ENCODE data around the gene CPLX3. TPM values are rescaled to one million over a fixed set of nuclear protein-coding genes. Genes with fewer than 3 reads are reported as not detected.

Gene CPLX3
- polyA plus RNA-seq, 2 of the 4 experiments (the other 2 are of a cell fraction) = not detected

- TF ChIP-seq SMC3 (IDR thresholded peaks at IDR 0.05) = no peak
- TF ChIP-seq HEYL (CRISPR knock-in tag; IDR thresholded peaks at IDR 0.05) = no peak
- no peak for TF ChIP-seq ZC3H11A (IDR thresholded peaks at IDR 0.05)
- TF ChIP-seq CBX2 (IDR thresholded peaks at IDR 0.05; ENCODE audit: borderline replicate concordance, low read depth) = no peak
- TF ChIP-seq GATA3 (IDR thresholded peaks at IDR 0.05; ENCODE audit: borderline replicate concordance) = no peak
- TF ChIP-seq ZFP36 (IDR thresholded peaks at IDR 0.05; ENCODE audit: borderline replicate concordance, partially characterized antibody) = no peak
- no peak for TF ChIP-seq KDM5A (IDR thresholded peaks at IDR 0.05)
- TF ChIP-seq POLR2AphosphoS2 (conservative IDR thresholded peaks at IDR 0.05; ENCODE audit: low read length) = no peak
- no peak for TF ChIP-seq ZNF302 (CRISPR knock-in tag; IDR thresholded peaks at IDR 0.05)
- no peak for TF ChIP-seq RNF2 (IDR thresholded peaks at IDR 0.05; ENCODE audit: borderline replicate concordance, low read depth)
- Histone ChIP-seq H3K27ac (no peak overlapping the region), H3K9me3 (no peaks in the 10 kb centered on the region), H3K4me1 (peaks cover 13% of the 10 kb centered on the region), H3K4me3 (no peak overlapping the region), H3K4me2 (no peak overlapping the region)
- ChIA-PET POLR2A (interaction anchor here (0.6 kb wide), 1 partner anchor 13 kb away, joined by 3 read pairs; no protein-coding TSS in a partner anchor), CTCF (interaction anchor here (0.6 to 66.7 kb wide), 5 partner anchors 9 to 185 kb away, joined by 3 to 1908 read pairs (median 5); partner anchors contain the start of genes CSK and LMAN1L)
- ATAC-seq (no peak), FAIRE-seq (no peak), DNase-seq (ENCODE audit: low read depth in 1 of 2, low spot score in 1 of 2) (no peak)
- 86% methylated on average over 8 of the region's 11 CpGs for WGBS (ENCODE audit: missing lambda C conversion rate)
Measured at GRCh38 chr15:74838746-74839525, 12.5 kb downstream of the CPLX3 start.

- Histone ChIP-seq H3K27ac (no peak overlapping the region), H3K4me2 (no peak overlapping the region), H3K4me3 (no peak overlapping the region), H3K4me1 (peaks cover 13% of the 10 kb centered on the region), H3K9me3 (no peaks in the 10 kb centered on the region)
- TF ChIP-seq EHF (CRISPR knock-in tag; IDR thresholded peaks at IDR 0.05) (no peak), HOXB13 (CRISPR knock-in tag; IDR thresholded peaks at IDR 0.05; ENCODE audit: low read depth) (no peak), RAD21 (conservative IDR thresholded peaks at IDR 0.05 in 1 of 2, IDR thresholded peaks at IDR 0.05 in 1 of 2) (no peak), TFCP2L1 (CRISPR knock-in tag; IDR thresholded peaks at IDR 0.05) (no peak)
- TF ChIP-seq, protein P1, sequence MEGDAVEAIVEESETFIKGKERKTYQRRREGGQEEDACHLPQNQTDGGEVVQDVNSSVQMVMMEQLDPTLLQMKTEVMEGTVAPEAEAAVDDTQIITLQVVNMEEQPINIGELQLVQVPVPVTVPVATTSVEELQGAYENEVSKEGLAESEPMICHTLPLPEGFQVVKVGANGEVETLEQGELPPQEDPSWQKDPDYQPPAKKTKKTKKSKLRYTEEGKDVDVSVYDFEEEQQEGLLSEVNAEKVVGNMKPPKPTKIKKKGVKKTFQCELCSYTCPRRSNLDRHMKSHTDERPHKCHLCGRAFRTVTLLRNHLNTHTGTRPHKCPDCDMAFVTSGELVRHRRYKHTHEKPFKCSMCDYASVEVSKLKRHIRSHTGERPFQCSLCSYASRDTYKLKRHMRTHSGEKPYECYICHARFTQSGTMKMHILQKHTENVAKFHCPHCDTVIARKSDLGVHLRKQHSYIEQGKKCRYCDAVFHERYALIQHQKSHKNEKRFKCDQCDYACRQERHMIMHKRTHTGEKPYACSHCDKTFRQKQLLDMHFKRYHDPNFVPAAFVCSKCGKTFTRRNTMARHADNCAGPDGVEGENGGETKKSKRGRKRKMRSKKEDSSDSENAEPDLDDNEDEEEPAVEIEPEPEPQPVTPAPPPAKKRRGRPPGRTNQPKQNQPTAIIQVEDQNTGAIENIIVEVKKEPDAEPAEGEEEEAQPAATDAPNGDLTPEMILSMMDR (IDR thresholded peaks at IDR 0.05) = no peak
- no peak for DNase-seq (ENCODE audit: low read depth in 1 of 2, low spot score in 1 of 2)
- CTCF ChIA-PET = interaction anchor here (0.6 to 66.7 kb wide), 3 partner anchors 10 to 184 kb away, joined by 3 to 1908 read pairs (median 5); partner anchors contain the start of genes CSK and LMAN1L
- POLR2A ChIA-PET = no interaction called here
- no peak for ATAC-seq
- WGBS (ENCODE audit: missing lambda C conversion rate) = 87% methylated on average over 29 of the region's 31 CpGs
- no peak for FAIRE-seq
Measured at GRCh38 chr15:74839526-74840395, 13.3 kb downstream of the CPLX3 start.

- no peaks in the 10 kb centered on the region for H3K9me3 ChIP-seq
- no peak overlapping the region for H3K27ac ChIP-seq
- ATAC-seq (no peak), FAIRE-seq (no peak), DNase-seq (ENCODE audit: low read depth in 1 of 2, low spot score in 1 of 2) (no peak)
- POLR2A ChIA-PET = no interaction called here
- CTCF ChIA-PET = interaction anchor here (0.9 to 66.7 kb wide), 5 partner anchors 10 to 61 kb away, joined by 3 to 1908 read pairs (median 3); partner anchors contain the start of genes CPLX3, CSK and LMAN1L
- no peak overlapping the region for H3K4me3 ChIP-seq
- 91% methylated on average over 9 of the region's 9 CpGs for WGBS (ENCODE audit: missing lambda C conversion rate)
- H3K4me2 ChIP-seq = peak overlapping the region; percentile 88; the same call in 2 of the 3 replicates
- peaks cover 13% of the 10 kb centered on the region for H3K4me1 ChIP-seq
- TF ChIP-seq MAFK (IDR thresholded peaks at IDR 0.05; ENCODE audit: partially characterized antibody) (no peak), RFX5 (IDR thresholded peaks at IDR 0.05) (no peak)
Measured at GRCh38 chr15:74840851-74841775, 14.7 kb downstream of the CPLX3 start.
